Measurements from ENCODE around the gene PSMD12.
"Not testable (repeated sequence)": the region's sequence is repeated elsewhere in the genome, so short reads cannot be mapped to it uniquely, and the experiment has no call there.

Gene PSMD12

DNA sequence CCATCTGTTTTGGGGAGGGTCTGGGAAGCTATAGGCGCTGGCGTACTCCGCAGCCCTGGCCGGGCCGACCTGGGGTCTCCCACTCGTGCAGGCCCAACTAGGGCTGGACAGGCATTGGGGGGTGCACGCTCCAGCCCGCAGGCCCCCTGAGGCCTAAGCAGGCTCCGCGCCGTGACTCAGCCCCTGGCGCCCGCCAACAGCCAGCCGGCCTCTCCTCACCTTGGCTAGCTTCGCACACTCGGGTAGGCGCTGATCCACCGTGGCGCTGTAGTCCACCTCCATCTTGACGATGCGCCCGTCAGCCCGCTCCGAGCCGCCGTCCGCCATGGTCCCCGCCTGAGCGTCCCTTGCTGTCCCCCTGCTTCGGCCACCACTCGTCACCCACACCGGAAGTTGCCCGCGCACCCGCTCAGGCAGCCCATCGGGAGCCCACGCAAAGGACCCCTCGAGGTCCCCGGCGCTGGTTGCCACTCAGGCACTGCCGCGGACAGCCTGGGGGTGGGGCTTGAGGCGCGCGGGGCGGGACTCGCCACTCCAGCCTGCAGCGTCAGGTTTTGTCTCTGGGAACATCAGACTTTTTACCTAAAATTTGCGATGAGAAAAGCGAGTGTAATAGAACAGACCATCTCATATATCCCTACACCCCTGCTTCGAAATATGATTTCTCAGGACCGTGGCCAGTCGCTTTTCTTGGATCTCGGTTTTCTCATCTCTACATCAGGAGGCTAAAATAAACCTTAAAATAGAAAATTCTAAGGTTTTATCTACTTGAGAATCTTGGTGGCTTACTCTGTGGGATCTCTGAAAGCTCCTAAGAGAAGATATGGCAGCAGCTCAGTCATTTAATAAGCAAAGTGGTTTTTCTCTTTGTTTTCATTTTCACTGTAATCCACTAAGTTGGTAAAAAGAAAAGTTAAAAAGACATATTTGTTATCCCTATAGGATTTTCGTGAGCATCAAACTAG, at the start of gene PSMD12:
PSMD12 (minus strand) TSS at position 385 of the 965 bp plus-strand sequence; CDS start at position 327, 58 bp downstream.
- DNase-seq (ENCODE audit: low spot score): peak; percentile 91

DNA sequence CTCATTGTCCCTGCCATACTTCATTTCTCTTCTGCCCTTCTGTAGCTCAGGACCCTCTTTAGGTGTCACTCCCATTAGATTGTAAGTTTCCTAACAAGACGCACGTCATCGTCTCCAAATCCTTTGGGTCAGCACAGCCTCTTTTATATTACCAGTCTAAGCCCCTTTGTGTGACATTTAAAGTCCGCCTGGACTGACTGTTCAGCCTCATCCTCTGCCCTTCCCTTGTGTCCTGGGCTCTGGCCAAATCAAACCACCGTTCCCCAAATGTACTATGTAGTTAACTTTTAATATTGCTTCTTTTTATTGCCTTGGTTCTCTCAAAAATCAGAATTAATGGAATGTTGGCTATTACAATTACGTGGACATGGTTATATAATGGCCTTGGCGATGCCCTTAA, 48.9 kb upstream of the PSMD12 start:
- DNase-seq (ENCODE audit: low spot score): no peak

DNA sequence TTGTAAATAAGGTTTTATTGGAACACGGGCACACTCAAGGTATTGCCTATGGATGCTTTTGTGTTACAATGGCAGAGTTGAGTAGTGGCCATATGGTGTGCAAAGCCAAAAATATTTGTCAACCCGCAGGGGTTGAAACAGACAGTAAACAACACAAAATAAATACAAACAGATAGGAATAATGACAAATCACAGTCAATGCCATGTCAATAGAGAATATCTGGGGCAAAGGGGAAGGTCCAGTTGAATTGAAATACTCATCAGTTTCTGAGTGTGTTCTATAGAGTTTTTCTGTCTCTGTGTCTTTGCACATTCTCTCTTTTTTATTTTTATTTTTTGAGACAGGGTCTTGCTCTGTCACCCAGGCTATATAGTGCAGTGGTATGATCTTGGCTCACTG, 48.2 kb upstream of the PSMD12 start:
- DNase-seq (ENCODE audit: low spot score): no peak

DNA sequence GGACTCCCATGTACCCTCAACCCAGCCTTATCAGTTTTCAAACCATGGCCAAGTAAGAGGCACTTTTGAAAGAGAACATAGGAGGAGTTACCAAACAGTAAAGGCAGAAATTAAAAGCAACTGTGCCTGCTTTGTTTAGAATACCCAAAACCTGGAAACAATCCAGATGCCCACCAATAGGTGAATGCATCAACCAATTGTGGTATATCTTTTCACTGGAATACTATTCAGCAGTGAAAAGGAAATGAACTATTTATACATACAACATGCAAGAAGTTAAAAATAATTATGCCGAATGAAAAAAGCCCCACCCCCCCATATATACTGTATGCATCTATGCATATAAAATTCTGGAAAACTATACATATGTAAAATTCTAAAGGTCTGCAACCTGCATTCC, 47.8 kb upstream of the PSMD12 start:
- no peak for DNase-seq (ENCODE audit: low spot score)

DNA sequence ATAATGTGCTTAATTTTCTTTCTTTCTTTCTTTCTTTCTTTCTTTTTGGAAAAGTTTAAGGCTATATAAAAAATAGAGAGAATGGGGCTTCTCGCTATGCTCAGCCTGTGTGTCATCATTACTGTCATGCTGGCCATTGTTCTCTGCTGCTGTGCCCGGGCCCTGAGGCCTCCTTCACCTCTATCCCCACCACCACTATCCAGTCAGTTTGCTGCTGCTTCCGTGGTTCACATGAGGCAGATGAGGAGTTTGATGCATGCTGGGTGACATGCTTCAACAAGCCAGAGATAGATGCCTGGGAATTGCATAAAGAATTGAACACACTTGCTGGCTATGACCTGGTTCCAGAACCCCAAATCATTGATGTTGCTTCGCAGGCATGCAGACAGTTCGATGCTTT, 47.0 kb upstream of the PSMD12 start:
- DNase-seq (ENCODE audit: low spot score): no peak

DNA sequence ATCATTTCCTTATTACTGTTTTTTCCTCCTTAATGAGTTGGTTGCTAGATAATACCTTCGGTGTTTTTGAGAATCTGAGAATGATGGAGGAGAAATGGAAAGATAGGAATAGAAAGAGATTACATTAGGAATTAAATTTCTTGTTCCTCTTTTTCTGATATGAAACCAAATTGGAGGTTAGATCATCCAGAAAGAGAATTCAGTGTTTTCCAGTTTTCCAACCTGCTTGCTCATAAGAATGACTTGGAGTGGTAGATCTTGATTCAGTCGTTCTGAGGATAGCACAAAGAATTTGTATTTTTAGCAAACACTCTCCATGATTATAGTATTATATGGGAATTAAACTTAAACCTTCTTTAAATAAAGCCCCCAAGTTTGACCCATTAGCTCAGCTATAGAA, 46.6 kb upstream of the PSMD12 start:
- no peak for DNase-seq (ENCODE audit: low spot score)

DNA sequence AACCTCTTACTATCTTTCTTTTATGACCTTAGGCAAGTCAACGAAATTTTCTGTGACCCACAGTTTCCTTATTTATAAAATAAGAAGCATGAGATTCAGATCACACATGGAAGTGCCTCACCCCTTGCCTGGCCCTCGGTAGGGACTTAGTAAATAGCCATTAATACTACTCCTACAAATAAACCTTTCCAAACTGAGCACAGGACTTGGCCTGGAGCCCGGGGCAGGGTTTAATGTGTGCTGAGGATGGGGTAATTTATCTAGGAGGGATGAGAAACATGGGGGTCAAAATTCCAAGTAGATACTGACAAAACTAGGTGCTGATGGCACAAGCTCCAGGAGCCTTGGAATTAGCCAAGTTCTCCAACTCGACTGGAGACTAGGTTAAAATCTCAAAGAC, 45.7 kb upstream of the PSMD12 start:
- DNase-seq (ENCODE audit: low spot score): no peak

DNA sequence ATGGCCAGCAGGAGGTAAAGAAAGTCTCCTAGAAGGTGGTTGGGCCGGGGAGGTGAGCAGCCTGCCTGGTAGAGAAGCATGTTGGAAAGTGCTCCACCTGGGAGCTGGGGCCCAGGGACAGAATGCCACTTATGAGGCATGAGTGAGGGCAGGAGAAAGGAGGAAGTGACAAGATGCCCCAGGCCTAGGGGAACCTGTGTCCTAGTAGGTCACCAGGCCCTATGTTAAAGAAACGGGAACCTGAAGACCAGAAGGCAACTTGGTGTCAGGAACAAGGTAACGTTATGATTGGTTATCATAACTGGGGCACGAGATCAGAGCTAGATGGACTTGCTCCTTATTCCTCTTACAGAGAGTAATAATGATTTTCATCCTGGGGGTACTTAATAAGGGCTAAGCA, 45.0 kb upstream of the PSMD12 start:
- no peak for DNase-seq (ENCODE audit: low spot score)

DNA sequence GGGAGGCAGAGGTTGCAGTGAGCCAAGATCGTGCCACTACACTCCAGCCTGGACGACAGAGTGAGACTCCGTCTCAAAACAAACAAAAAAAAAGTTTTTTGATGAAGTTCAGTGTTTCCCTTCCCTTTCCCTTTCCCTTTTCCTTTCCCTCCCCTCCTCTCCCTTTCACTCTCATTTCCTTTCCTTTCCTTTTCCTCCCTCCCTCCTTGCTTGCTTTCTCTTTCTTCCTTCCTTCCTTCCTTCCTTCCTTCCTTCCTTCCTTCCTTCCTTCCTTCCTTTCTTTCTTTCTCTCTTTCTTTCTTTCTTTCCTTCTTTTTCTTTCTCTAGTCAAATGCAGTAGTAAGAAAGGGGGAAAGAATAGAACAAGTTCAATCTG, 42.1 kb upstream of the PSMD12 start:
- DNase-seq (ENCODE audit: low spot score): not testable (repeated sequence)

DNA sequence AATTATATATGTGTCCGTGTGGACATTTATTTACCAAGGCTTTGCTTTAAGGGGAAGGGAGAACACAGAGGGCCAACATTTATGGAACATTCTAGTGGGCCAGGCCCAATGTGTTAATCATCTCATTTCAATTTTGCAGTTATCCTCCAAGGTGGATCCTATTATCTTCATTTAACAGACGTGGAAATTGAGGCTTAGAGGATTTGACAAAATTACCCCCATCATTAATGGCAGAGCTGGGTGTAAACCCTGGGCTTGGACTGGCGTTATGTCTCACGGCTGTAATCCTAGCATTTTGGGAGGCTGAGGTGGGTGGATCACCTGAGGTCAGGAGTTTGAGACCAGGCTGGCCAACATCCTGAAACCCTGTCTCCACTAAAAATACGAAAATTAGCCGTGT, 37.1 kb upstream of the PSMD12 start:
- no peak for DNase-seq (ENCODE audit: low spot score)

DNA sequence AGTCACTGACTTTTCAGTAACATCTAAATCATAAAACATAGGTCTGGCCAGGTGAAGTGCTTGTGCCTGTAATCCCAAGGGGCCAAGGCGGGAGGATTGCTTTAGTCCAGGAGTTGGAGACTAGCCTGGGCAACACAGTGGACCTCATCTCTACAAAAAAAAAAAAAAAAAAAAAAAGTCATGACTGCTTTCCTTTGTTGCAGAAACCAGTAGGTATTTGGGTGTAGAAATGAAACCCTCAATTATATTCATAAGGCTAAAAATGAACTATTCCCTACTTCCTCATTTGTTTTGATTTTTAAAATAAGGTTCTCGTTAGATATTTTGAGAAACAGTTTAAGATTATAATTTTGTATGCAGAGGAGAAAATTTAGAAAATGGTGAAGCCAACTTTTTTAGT, 36.7 kb upstream of the PSMD12 start:
- DNase-seq (ENCODE audit: low spot score): no peak

DNA sequence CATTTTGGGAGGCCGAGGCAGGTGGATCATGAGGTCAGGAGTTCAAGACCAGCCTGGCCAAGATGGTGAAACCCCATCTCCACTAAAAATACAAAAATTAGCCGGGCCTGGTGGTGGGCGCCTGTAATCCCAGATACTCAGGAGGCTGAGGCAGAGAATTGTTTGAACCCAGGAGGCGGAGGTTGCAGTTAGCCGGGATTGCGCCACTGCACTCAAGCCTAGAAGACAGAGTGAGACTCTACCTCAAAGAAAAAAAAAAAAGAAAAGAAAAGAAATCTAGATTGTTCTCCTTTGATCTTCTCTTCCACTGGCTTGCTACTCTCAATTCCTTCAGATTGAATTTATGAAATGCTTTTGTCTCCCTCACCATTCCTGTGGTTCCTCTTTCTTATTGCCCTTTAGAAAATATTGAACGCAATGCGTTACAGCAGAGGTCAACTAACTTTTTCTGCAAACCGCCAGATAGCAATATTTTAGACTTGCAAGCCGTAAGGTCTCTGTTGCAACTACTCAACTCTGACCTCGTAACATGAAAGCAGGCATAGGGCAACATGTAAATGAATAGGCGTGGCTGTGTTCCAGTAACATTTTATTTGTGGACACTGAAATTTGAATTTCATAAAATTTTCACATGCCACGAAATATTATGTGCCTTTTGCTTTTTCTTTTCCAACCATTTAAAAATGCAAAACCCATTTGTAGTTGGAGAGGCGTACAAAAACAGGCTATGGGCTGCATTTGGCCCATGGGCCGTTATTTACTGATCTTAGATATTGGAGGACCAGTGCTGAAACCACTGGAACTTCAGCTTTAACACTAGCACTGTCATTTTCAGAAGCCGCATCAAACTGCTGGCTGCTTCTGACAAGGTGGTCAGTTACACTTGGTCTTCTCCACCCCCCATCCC, 35.5 kb upstream of the PSMD12 start:
- DNase-seq (ENCODE audit: low spot score): no peak

DNA sequence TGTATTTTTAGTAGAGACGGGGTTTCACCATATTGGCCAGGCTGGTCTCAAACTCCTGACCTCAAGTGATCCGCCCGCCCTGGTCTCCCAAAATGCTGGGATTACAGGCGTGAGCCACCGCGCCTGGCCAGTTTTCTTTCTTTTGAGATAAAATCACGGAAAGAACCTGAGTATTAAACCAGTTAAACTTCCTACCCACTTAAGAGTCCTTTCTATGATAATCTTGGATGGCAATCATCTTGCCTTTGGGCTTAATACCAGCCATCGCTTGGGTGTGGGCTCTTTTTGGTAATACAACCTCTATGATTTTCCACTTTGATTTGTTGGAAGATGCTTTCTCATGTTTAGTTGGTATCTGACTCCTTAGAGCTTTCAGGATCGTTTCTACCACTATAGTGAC, 34.7 kb upstream of the PSMD12 start:
- DNase-seq (ENCODE audit: low spot score): no peak

DNA sequence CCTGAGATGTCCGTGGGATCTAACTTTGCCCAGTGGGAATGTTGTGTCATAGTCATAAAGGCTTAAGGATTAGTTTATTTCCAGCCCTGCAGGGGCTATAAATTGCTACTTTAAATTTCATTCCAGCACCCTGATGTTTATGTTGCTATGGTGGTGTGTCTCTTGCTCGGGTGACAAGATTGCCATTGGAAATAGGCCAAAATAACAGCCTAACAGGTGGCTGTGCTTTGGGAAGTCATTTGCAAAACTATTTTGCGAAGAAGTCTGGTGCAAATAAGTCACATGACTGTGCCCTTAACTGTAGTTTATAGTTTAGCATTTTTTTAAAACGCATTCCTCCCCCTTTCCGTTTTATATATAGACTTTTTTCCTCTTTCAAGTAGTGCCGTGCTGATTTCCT, 33.8 kb upstream of the PSMD12 start:
- no peak for DNase-seq (ENCODE audit: low spot score)

DNA sequence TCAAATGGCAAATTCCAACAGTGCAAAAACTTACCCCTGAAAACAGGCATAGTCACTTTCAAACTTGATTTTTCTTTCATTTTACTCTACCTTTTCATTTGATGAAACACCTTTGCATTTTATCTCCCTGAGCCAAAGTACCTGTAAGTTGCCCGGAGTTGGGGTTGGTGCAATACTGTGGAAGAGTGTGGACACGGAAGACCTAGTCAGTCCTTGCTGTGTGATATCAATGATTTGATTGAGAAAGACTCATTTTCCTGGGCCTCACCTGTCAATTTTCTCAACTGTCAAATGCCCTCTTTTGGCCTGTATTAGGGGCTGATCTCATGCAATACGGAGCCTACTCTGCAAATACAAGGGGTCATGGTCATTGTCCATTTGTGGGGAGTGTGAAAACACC, 33.3 kb upstream of the PSMD12 start:
- no peak for DNase-seq (ENCODE audit: low spot score)

DNA sequence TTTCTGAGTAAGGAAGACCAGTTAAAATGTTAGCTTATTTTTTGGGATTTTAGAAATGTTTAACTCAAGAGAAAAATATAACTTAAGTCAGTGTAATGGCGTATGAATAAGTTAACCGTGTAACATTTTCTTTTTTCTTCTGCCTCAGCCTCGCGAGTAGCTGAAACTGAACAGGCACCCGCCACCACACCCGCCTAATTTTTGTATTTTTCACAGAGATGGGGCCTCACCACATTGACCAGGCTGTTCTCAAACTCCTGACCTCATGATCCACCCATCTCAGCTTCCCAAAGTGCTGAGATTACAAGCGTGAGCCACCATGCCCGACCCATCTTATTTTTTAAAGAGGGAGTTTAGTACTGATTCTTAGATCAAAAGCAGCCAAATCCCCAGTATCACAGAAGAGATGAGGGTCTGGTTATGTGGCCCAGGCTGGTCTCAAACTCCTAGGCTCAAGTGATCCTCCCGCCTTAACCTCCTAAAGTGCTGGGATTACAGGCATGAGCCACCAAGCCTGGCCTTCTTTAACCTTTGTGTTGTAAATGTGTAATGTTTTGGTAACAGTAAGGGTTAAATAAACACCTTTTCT, 27.5 kb upstream of the PSMD12 start:
- DNase-seq (ENCODE audit: low spot score): no peak

DNA sequence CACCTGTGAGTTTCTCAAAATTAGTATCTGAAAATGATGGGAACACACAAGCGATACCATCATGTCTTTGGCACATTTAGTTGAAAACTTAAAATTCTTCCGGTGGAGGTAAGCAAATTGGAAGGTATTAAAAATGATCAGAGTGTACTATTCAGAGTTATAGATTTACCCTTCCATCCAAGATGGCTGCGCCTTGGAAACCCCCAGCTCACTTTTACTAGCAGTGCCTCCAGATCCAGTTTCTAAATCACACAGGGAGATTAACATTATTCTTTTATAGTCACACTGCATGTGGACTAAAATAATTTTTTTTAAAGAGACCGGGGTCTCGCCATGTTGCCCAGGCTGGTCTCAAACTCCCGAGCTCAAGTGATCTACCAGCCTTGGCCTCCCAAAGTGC, 25.7 kb upstream of the PSMD12 start:
- no peak for DNase-seq (ENCODE audit: low spot score)

DNA sequence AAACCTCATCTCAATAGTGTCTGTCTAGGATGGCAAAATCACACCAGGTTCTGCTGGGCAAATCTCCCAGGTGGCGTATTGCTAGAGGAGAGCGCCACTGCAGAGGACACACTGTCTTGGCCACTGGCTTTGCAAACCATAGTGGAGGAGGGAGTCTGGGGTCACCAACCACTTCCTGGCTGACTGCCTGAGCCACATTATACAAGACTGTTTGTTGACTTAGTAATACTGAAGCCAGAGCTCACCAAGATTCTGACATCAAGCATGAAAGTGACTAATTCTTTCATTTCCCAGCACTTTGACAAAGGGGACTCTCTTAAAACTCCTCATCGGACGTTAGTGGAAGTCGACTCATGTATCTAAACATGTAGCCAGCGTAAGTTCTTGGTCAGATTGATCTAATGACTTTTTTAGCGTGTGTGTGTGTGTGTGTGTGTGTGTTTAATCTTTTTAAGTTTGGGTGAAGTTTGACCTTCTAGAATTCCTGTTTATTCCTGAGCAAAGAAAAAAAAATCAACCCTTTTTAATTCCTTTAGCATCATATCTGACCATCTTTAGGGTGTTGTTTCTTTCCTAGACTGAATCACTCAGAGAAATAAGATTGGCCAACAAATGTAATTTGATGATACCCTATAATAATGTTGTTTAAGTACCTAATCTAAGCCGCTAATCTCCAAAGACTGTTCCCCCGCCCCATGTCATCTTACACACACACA, 24.4 kb upstream of the PSMD12 start:
- DNase-seq (ENCODE audit: low spot score): peak; percentile 64

DNA sequence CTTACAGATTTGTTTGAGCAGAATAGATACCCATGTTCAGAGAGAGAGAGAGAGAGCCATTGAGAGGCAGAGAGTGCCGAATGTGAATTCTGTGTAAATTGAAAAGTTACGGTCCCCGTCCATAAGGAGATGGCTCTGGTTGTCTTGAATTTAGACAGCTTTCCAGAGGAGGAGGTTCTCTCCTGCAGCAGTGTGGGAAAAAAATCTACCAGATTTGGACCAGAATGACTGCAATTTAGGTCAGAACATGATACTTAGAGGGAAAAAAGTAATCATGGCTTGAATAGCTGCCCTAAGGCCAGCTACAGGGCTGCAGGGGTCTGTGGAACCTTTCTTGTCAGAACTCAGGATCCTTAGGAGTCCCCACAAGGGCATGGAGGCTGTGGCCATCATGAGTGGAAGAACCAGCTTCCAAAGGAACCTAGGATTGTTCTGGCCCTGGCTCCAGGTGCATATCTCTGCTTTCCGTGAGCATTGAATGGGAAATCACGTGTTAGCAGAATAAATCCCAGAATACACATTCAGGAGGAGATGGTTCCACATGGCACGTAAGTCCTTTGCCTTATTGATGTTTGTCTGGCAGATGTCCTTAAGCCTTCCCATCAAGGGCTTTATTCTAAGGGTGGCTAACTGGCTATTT, 23.7 kb upstream of the PSMD12 start:
- no peak for DNase-seq (ENCODE audit: low spot score)

DNA sequence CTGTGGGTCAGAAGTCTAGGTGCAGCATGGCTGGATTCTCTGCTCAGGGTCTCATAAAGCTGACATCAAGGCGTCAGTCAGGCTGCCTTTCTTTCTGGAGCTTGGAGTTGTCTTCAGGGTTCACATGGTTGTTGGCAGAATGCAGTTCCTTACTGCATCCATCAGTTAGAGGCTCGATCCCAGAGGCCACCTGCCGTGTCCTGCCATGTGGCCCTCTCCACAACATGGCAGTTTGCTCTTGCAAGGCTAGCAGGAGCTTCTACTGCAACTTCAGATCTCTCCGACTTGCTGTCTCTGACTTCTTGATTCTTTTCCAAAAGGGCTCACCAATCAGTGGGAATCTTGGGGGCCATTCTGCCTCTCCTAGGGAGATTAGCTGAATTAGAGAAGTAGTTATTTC, 22.6 kb upstream of the PSMD12 start:
- DNase-seq (ENCODE audit: low spot score): no peak

DNA sequence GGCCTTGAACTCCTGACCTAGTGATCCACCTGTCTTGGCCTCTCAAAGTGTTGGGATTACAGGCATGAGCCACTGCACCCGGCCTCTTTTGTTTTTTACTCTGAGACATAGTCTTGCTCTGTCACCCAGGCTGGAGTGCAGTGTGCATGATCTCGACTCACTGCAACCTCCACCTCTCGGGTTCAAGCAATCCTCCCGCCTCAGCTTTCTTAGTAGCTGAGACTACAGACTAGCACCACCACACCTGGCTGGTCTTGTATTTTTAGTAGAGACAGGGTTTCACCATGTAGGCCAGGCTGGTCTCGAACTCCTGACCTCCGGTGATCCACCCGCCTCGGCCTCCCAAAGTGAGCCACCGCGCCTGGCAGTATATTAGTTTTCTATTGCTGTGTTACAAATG, 22.2 kb upstream of the PSMD12 start:
- not testable (repeated sequence) for DNase-seq (ENCODE audit: low spot score)

All from LoVo (cell line).